ENCODE measurements around the gene PDE6C. TPM values are rescaled to one million over a fixed set of nuclear protein-coding genes. Genes with fewer than 3 reads are reported as not detected.
A peak's percentile ranks its signal among the peaks of the same experiment; 100 is the strongest.

The PDE6C gene
- polyA plus RNA-seq, 1 of the 3 experiments (the other 2 are of a cell fraction), result not detected

DNA sequence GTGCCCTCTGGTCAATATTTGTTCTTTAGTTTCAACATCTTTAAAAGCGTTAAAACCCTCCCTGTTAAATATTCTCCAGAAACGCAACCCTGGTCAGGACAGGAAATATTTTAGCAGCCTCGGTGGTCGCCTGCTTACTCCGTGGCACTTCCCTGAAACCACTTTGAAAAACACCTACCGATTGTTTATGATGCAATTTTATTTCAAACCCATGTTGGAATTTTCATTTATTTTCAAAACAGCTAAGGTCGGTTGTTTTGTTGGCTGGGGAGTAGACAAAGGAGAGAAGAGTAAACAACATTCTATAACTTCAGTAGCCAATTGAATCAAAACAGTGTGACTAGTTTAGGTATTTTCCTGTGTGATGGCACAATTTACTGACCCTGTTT is 10.6 kb upstream of the PDE6C start:
- Histone ChIP-seq H3K27me3 (ENCODE audit: insufficient read depth) (peaks cover 28% of the 10 kb centered on the region; the same call in 1 of the 2 replicates), H3K4me2 (peak overlapping the region; percentile 77; the same call in 1 of the 2 replicates), H3K9me3 (no peaks in the 10 kb centered on the region), H3F3A (replicated peaks; ENCODE audit: insufficient read depth) (no peaks in the 10 kb centered on the region), H2AFZ (ENCODE audit: low read depth) (no peak overlapping the region), H3K79me2 (ENCODE audit: insufficient read depth) (no peaks in the 10 kb centered on the region), H4K20me1 (ENCODE audit: insufficient read depth) (no peaks in the 10 kb centered on the region), H3K4me1 (ENCODE audit: control insufficient read depth in 1 of 2, insufficient read depth in 2 of 2, low read depth in 1 of 2, low read length in 1 of 2) (peaks cover 0 to 5% of the 10 kb centered on the region in 2 experiments; a peak in 1 of 4 replicates), H3K9me2 (no peaks in the 10 kb centered on the region), H3K36me3 (replicated peaks in 1 of 2; ENCODE audit: control insufficient read depth in 1 of 2, insufficient read depth in 2 of 2, low read length in 1 of 2) (no peaks in the 10 kb centered on the region), H3K4me3 (ENCODE audit: low read depth in 2 of 2, low read length in 1 of 2) (no peak overlapping the region), H3K27ac (ENCODE audit: low read depth in 2 of 2, low read length in 1 of 2) (no peak overlapping the region), H3K9ac (no peak overlapping the region)
- CTCF ChIA-PET, result no interaction called here
- POLR2A ChIA-PET, result no interaction called here
- WGBS (ENCODE audit: low lambda C conversion rate), result 26% methylated on average over 7 of the region's 7 CpGs
- no peak for DNase-seq
- TF ChIP-seq MXI1 (IDR thresholded peaks at IDR 0.05; ENCODE audit: low read depth, low read length), result no peak
- no peak for TF ChIP-seq NRF1 (IDR thresholded peaks at IDR 0.05; ENCODE audit: low read depth, low read length)
- TF ChIP-seq CHD2 (IDR thresholded peaks at IDR 0.05; ENCODE audit: low read length, partially characterized antibody), result no peak
- no peak for TF ChIP-seq SMC3 (IDR thresholded peaks at IDR 0.05; ENCODE audit: low read depth, low read length)
- no peak for TF ChIP-seq USF1 (IDR thresholded peaks at IDR 0.05; ENCODE audit: borderline replicate concordance, low read depth)

DNA sequence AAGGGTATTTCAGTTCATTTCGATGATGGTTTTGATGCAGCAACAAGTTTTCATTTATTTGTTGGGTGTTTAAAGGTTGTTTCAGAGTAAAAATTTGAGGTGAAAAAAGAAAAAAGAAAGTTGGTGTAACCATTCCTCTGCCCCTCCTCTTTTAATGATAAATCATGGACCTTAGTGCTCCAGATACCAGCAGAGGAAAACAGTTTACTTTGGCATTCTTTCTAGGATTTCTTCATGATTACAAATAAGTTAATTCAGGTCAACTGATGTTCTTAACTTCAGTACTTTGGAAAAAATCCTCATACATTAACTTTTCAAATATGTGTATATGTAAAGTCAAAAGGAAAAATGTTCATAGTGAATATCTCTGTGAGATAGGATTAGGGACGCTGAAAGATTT is 9.3 kb upstream of the PDE6C start:
- WGBS (ENCODE audit: low lambda C conversion rate), result 69% methylated on average over 2 of the region's 2 CpGs
- H3K36me3 ChIP-seq (replicated peaks in 1 of 2; ENCODE audit: control insufficient read depth in 1 of 2, insufficient read depth in 2 of 2, low read length in 1 of 2), result no peaks in the 10 kb centered on the region
- CTCF ChIA-PET, result no interaction called here

More for the DNA sequence above, 9.3 kb upstream of the PDE6C start:
- Histone ChIP-seq H3F3A (replicated peaks; ENCODE audit: insufficient read depth) (no peaks in the 10 kb centered on the region), H3K4me1 (ENCODE audit: control insufficient read depth in 1 of 2, insufficient read depth in 2 of 2, low read depth in 1 of 2, low read length in 1 of 2) (peaks cover 0 to 5% of the 10 kb centered on the region in 2 experiments; a peak in 1 of 4 replicates), H3K27ac (ENCODE audit: low read depth in 2 of 2, low read length in 1 of 2) (no peak overlapping the region), H3K9me2 (no peaks in the 10 kb centered on the region), H2AFZ (ENCODE audit: low read depth) (no peak overlapping the region), H3K27me3 (ENCODE audit: insufficient read depth) (peaks cover 28% of the 10 kb centered on the region; the same call in 1 of the 2 replicates), H4K20me1 (ENCODE audit: insufficient read depth) (no peaks in the 10 kb centered on the region), H3K9ac (no peak overlapping the region), H3K9me3 (no peaks in the 10 kb centered on the region), H3K79me2 (ENCODE audit: insufficient read depth) (no peaks in the 10 kb centered on the region), H3K4me3 (ENCODE audit: low read depth in 2 of 2, low read length in 1 of 2) (no peak overlapping the region), H3K4me2 (no peak overlapping the region)
- TF ChIP-seq YY1 (IDR thresholded peaks at IDR 0.05; ENCODE audit: low read depth) (no peak), RAD21 (IDR thresholded peaks at IDR 0.05; ENCODE audit: low read length) (no peak), GABPA (IDR thresholded peaks at IDR 0.05; ENCODE audit: low read depth) (no peak), NRF1 (IDR thresholded peaks at IDR 0.05; ENCODE audit: low read depth, low read length) (no peak), JUND (IDR thresholded peaks at IDR 0.05) (no peak), MAX (IDR thresholded peaks at IDR 0.05; ENCODE audit: low read depth) (no peak), PBX3 (IDR thresholded peaks at IDR 0.05) (no peak), EZH2phosphoT487 (IDR thresholded peaks at IDR 0.05; ENCODE audit: borderline replicate concordance, low read depth) (no peak), NFIC (IDR thresholded peaks at IDR 0.05; ENCODE audit: borderline replicate concordance) (no peak), USF1 (IDR thresholded peaks at IDR 0.05; ENCODE audit: borderline replicate concordance, low read depth) (no peak), IRF3 (IDR thresholded peaks at IDR 0.05; ENCODE audit: low read depth, low read length) (no peak), GATA2 (CRISPR knock-in tag; IDR thresholded peaks at IDR 0.05) (no peak), TEAD4 (IDR thresholded peaks at IDR 0.05; ENCODE audit: borderline replicate concordance, insufficient read depth) (no peak), MEF2A (IDR thresholded peaks at IDR 0.05; ENCODE audit: borderline replicate concordance, low read depth) (no peak), TCF12 (IDR thresholded peaks at IDR 0.05) (no peak), TAF1 (IDR thresholded peaks at IDR 0.05; ENCODE audit: borderline replicate concordance, low read depth, low read length) (no peak), FOXM1 (IDR thresholded peaks at IDR 0.05; ENCODE audit: low read depth) (no peak), SMC3 (IDR thresholded peaks at IDR 0.05; ENCODE audit: low read depth, low read length) (no peak)
- TF ChIP-seq, protein P1, sequence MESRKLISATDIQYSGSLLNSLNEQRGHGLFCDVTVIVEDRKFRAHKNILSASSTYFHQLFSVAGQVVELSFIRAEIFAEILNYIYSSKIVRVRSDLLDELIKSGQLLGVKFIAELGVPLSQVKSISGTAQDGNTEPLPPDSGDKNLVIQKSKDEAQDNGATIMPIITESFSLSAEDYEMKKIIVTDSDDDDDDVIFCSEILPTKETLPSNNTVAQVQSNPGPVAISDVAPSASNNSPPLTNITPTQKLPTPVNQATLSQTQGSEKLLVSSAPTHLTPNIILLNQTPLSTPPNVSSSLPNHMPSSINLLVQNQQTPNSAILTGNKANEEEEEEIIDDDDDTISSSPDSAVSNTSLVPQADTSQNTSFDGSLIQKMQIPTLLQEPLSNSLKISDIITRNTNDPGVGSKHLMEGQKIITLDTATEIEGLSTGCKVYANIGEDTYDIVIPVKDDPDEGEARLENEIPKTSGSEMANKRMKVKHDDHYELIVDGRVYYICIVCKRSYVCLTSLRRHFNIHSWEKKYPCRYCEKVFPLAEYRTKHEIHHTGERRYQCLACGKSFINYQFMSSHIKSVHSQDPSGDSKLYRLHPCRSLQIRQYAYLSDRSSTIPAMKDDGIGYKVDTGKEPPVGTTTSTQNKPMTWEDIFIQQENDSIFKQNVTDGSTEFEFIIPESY (IDR thresholded peaks at IDR 0.05; ENCODE audit: borderline replicate concordance, low read depth), result no peak
- POLR2A ChIA-PET, result no interaction called here
- DNase-seq, result no peak

Measured in SK-N-SH (cell line).